GM11168 (cell line): Measurements from ENCODE around the gene HSD17B1.
"Not testable (repeated sequence)": the region's sequence is repeated elsewhere in the genome, so short reads cannot be mapped to it uniquely, and the experiment has no call there.

ENCODE experiments used
- in situ Hi-C: fragments of 300-500 bp; cut with MboI; formaldehyde crosslinking; loops from one replicate; pipeline ENCODE4 v1.12.0; 2022; ENCODE audit warnings: low sequenced_read_pairs; ENCODE audit not compliant: unreplicated experiment

HSD17B1 gene

GRCh38 chr17:42552736-42553135, at the start of gene HSD17B1:
Gene HSD17B1, plus strand, starts transcription at chr17:42552923. Its CDS starts 11 bp downstream, at chr17:42552934.
- in situ Hi-C loops = not testable (repeated sequence)

- in situ Hi-C loops = no loop called here
These were observed 49.8 kb upstream of the HSD17B1 start for GRCh38 chr17:42502926-42503325.

GRCh38 chr17:42507671-42508070, 45.1 kb upstream of the HSD17B1 start:
- in situ Hi-C loops = loop anchor here (5.0 kb wide), 1 partner anchor 75 kb away; no protein-coding TSS in a partner anchor

- in situ Hi-C loops = loop anchor here (5.0 kb wide), 1 partner anchor 76 kb away; no protein-coding TSS in a partner anchor
These were observed 44.1 kb upstream of the HSD17B1 start for GRCh38 chr17:42508426-42509165.

- in situ Hi-C loops = loop anchor here (5.0 kb wide), 1 partner anchor 77 kb away; no protein-coding TSS in a partner anchor
These were observed 43.3 kb upstream of the HSD17B1 start for GRCh38 chr17:42509409-42509808.

GRCh38 chr17:42509841-42510240, 42.9 kb upstream of the HSD17B1 start:
- in situ Hi-C loops = loop anchor here (5.0 kb wide), 1 partner anchor 78 kb away; no protein-coding TSS in a partner anchor

- in situ Hi-C loops = no loop called here
These were observed 40.5 kb upstream of the HSD17B1 start for GRCh38 chr17:42512246-42512645.

GRCh38 chr17:42512733-42513251, 39.9 kb upstream of the HSD17B1 start:
- in situ Hi-C loops = no loop called here

GRCh38 chr17:42513686-42514085, 39.0 kb upstream of the HSD17B1 start:
- in situ Hi-C loops = no loop called here

GRCh38 chr17:42514279-42514678, 38.4 kb upstream of the HSD17B1 start:
- in situ Hi-C loops = no loop called here

GRCh38 chr17:42514867-42515266, 37.9 kb upstream of the HSD17B1 start:
- in situ Hi-C loops = no loop called here

- in situ Hi-C loops = no loop called here
These were observed 35.2 kb upstream of the HSD17B1 start for GRCh38 chr17:42517516-42517915.

GRCh38 chr17:42518046-42518754, 34.5 kb upstream of the HSD17B1 start:
- in situ Hi-C loops = no loop called here

GRCh38 chr17:42518755-42519545, 33.8 kb upstream of the HSD17B1 start:
- in situ Hi-C loops = no loop called here

GRCh38 chr17:42519546-42520491, 32.9 kb upstream of the HSD17B1 start:
- in situ Hi-C loops = loop anchor here (10.0 kb wide), 1 partner anchor 205 kb away; no protein-coding TSS in a partner anchor

- in situ Hi-C loops = loop anchor here (10.0 kb wide), 1 partner anchor 206 kb away; no protein-coding TSS in a partner anchor
These were observed 32.2 kb upstream of the HSD17B1 start for GRCh38 chr17:42520540-42520951.

GRCh38 chr17:42521036-42521435, 31.7 kb upstream of the HSD17B1 start:
- in situ Hi-C loops = loop anchor here (10.0 kb wide), 1 partner anchor 206 kb away; no protein-coding TSS in a partner anchor

- in situ Hi-C loops = loop anchor here (10.0 kb wide), 1 partner anchor 207 kb away; no protein-coding TSS in a partner anchor
These were observed 31.0 kb upstream of the HSD17B1 start for GRCh38 chr17:42521666-42522262.
